ENCODE measurements around the gene DTD2.
"Not testable (repeated sequence)": the region's sequence is repeated elsewhere in the genome, so short reads cannot be mapped to it uniquely, and the experiment has no call there.

The DTD2 gene

GRCh38 chr14:31465111-31465510, 7.8 kb upstream of the DTD2 start:
- H3K27me3 Mint-ChIP-seq, result peaks cover 1% of the 10 kb centered on the region
- H3K36me3 Mint-ChIP-seq (ENCODE audit: low read depth), result no peaks in the 10 kb centered on the region
- intact Hi-C loops (cut with micrococcal nuclease), result no loop called here
- H3K27ac Mint-ChIP-seq, result no peak overlapping the region
- peaks cover 7% of the 10 kb centered on the region for H3K4me1 Mint-ChIP-seq (ENCODE audit: low read depth)
- H3K9me3 Mint-ChIP-seq, result peaks cover 9% of the 10 kb centered on the region
- H3K4me3 Mint-ChIP-seq, result no peak overlapping the region

- H3K9me3 Mint-ChIP-seq; H3K27me3 Mint-ChIP-seq; H3K36me3 Mint-ChIP-seq (ENCODE audit: low read depth); H3K4me1 Mint-ChIP-seq (ENCODE audit: low read depth); intact Hi-C loops (cut with micrococcal nuclease); H3K27ac Mint-ChIP-seq; H3K4me3 Mint-ChIP-seq: not testable (repeated sequence)
These were observed 5.1 kb upstream of the DTD2 start for GRCh38 chr14:31462450-31462849.

- no peaks in the 10 kb centered on the region for H3K9me3 Mint-ChIP-seq
- H3K4me3 Mint-ChIP-seq, result no peak overlapping the region
- no peaks in the 10 kb centered on the region for H3K36me3 Mint-ChIP-seq (ENCODE audit: low read depth)
- peaks cover 2% of the 10 kb centered on the region for H3K27me3 Mint-ChIP-seq
- intact Hi-C loops (cut with micrococcal nuclease), result no loop called here
- no peak overlapping the region for H3K27ac Mint-ChIP-seq
- H3K4me1 Mint-ChIP-seq (ENCODE audit: low read depth), result peaks cover 11% of the 10 kb centered on the region
These were observed 4.2 kb upstream of the DTD2 start for GRCh38 chr14:31461545-31461944.

- peaks cover 13% of the 10 kb centered on the region for H3K4me1 Mint-ChIP-seq (ENCODE audit: low read depth)
- no peaks in the 10 kb centered on the region for H3K9me3 Mint-ChIP-seq
- intact Hi-C loops (cut with micrococcal nuclease), result loop anchor here (2.0 kb wide), 2 partner anchors 31 to 39 kb away; partner anchors contain the start of gene GPR33
These were observed 656 bp upstream of the DTD2 start for GRCh38 chr14:31457665-31458659.

GRCh38 chr14:31449971-31450610, 7.2 kb downstream of the DTD2 start:
- peaks cover 4% of the 10 kb centered on the region for H3K4me1 Mint-ChIP-seq (ENCODE audit: low read depth)
- intact Hi-C loops (cut with micrococcal nuclease), result loop anchor here (1.0 kb wide), 1 partner anchor 51 kb away; no protein-coding TSS in a partner anchor
- H3K9me3 Mint-ChIP-seq, result no peaks in the 10 kb centered on the region
- H3K36me3 Mint-ChIP-seq (ENCODE audit: low read depth), result peaks cover 17% of the 10 kb centered on the region
- H3K4me3 Mint-ChIP-seq, result no peak overlapping the region
- H3K27ac Mint-ChIP-seq, result no peak overlapping the region
- H3K27me3 Mint-ChIP-seq, result no peaks in the 10 kb centered on the region

More at GRCh38 chr14:31457665-31458659, 656 bp upstream of the DTD2 start:
- peaks cover 2% of the 10 kb centered on the region for H3K27me3 Mint-ChIP-seq
- H3K36me3 Mint-ChIP-seq (ENCODE audit: low read depth), result no peaks in the 10 kb centered on the region
- peak overlapping the region; percentile 92 for H3K27ac Mint-ChIP-seq
- peak overlapping the region; percentile 90 for H3K4me3 Mint-ChIP-seq

GRCh38 chr14:31449136-31449535, 8.2 kb downstream of the DTD2 start:
- intact Hi-C loops (cut with micrococcal nuclease), result no loop called here
- H3K4me3 Mint-ChIP-seq, result no peak overlapping the region
- no peaks in the 10 kb centered on the region for H3K27me3 Mint-ChIP-seq
- H3K27ac Mint-ChIP-seq, result no peak overlapping the region
- H3K36me3 Mint-ChIP-seq (ENCODE audit: low read depth), result peaks cover 17% of the 10 kb centered on the region
- H3K4me1 Mint-ChIP-seq (ENCODE audit: low read depth), result peaks cover 4% of the 10 kb centered on the region
- H3K9me3 Mint-ChIP-seq, result no peaks in the 10 kb centered on the region

GRCh38 chr14:31445703-31446102, 11.6 kb downstream of the DTD2 start:
- Mint-ChIP-seq H3K4me3 (no peak overlapping the region), H3K27ac (no peak overlapping the region), H3K36me3 (ENCODE audit: low read depth) (peaks cover 10% of the 10 kb centered on the region), H3K9me3 (no peaks in the 10 kb centered on the region), H3K4me1 (ENCODE audit: low read depth) (peaks cover 4% of the 10 kb centered on the region), H3K27me3 (no peaks in the 10 kb centered on the region)
- intact Hi-C loops (cut with micrococcal nuclease), result no loop called here

GRCh38 chr14:31442284-31442683, 15.0 kb downstream of the DTD2 start:
- H3K27ac Mint-ChIP-seq, result no peak overlapping the region
- no peak overlapping the region for H3K4me3 Mint-ChIP-seq
- no peaks in the 10 kb centered on the region for H3K9me3 Mint-ChIP-seq
- H3K4me1 Mint-ChIP-seq (ENCODE audit: low read depth), result peaks cover 4% of the 10 kb centered on the region
- intact Hi-C loops (cut with micrococcal nuclease), result no loop called here
- H3K27me3 Mint-ChIP-seq, result no peaks in the 10 kb centered on the region
- H3K36me3 Mint-ChIP-seq (ENCODE audit: low read depth), result peaks cover 5% of the 10 kb centered on the region

GRCh38 chr14:31441273-31442111, 15.8 kb downstream of the DTD2 start:
- Mint-ChIP-seq H3K27me3 (no peaks in the 10 kb centered on the region), H3K4me3 (no peak overlapping the region), H3K36me3 (ENCODE audit: low read depth) (peaks cover 6% of the 10 kb centered on the region), H3K9me3 (no peaks in the 10 kb centered on the region), H3K4me1 (ENCODE audit: low read depth) (peaks cover 2% of the 10 kb centered on the region), H3K27ac (no peak overlapping the region)
- intact Hi-C loops (cut with micrococcal nuclease), result no loop called here

- no peak overlapping the region for H3K27ac Mint-ChIP-seq
- peaks cover 10% of the 10 kb centered on the region for H3K4me1 Mint-ChIP-seq (ENCODE audit: low read depth)
- H3K4me3 Mint-ChIP-seq, result no peak overlapping the region
- H3K27me3 Mint-ChIP-seq, result no peaks in the 10 kb centered on the region
- intact Hi-C loops (cut with micrococcal nuclease), result no loop called here
- H3K36me3 Mint-ChIP-seq (ENCODE audit: low read depth), result peaks cover 6% of the 10 kb centered on the region
- H3K9me3 Mint-ChIP-seq, result no peaks in the 10 kb centered on the region
These were observed 17.0 kb downstream of the DTD2 start for GRCh38 chr14:31440280-31440679.

GRCh38 chr14:31439561-31439960, 17.7 kb downstream of the DTD2 start:
- Mint-ChIP-seq H3K36me3 (ENCODE audit: low read depth) (peaks cover 6% of the 10 kb centered on the region), H3K4me3 (no peak overlapping the region), H3K27me3 (no peaks in the 10 kb centered on the region), H3K9me3 (no peaks in the 10 kb centered on the region), H3K27ac (no peak overlapping the region), H3K4me1 (ENCODE audit: low read depth) (peaks cover 10% of the 10 kb centered on the region)
- intact Hi-C loops (cut with micrococcal nuclease), result no loop called here

GRCh38 chr14:31437045-31437691, 20.1 kb downstream of the DTD2 start:
- H3K27me3 Mint-ChIP-seq; H3K4me3 Mint-ChIP-seq; H3K36me3 Mint-ChIP-seq (ENCODE audit: low read depth); H3K9me3 Mint-ChIP-seq; H3K27ac Mint-ChIP-seq; intact Hi-C loops (cut with micrococcal nuclease); H3K4me1 Mint-ChIP-seq (ENCODE audit: low read depth): not testable (repeated sequence)

- H3K36me3 Mint-ChIP-seq (ENCODE audit: low read depth), result peaks cover 6% of the 10 kb centered on the region
- no peaks in the 10 kb centered on the region for H3K27me3 Mint-ChIP-seq
- H3K4me1 Mint-ChIP-seq (ENCODE audit: low read depth), result peaks cover 10% of the 10 kb centered on the region
- no peak overlapping the region for H3K27ac Mint-ChIP-seq
- H3K4me3 Mint-ChIP-seq, result no peak overlapping the region
- H3K9me3 Mint-ChIP-seq, result peaks cover 9% of the 10 kb centered on the region
- intact Hi-C loops (cut with micrococcal nuclease), result no loop called here
These were observed 22.0 kb downstream of the DTD2 start for GRCh38 chr14:31435276-31435675.
